Measurements from ENCODE around the gene TXNRD3. TPM values are rescaled to one million over a fixed set of nuclear protein-coding genes. Genes with fewer than 3 reads are reported as not detected.

TXNRD3 gene
- total and polyA plus RNA-seq, 12 donors, result 6.8 to 20.8 (median 10.6) TPM

DNA sequence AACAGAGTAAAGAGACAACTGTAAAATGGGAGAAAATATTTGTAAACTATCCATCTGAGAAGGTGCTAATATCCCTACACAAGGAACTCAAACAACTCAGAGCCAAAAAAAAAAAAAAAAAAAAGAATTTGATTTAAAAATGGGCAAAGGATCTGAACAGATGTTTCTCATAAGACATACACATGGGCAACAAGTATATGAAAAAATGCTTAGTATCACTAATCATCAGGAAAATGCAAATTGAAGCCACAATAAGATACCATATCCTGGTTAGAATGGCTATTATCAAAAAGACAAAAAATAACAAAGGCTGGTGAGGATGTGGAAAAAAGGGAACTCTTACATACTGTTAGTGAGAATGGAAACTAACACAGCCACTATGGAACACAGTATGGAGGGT is 36.2 kb downstream of the TXNRD3 start:
- intact Hi-C loops (cut with DNase I), result no loop called here
- Histone ChIP-seq H3K4me1 (replicated peaks in 1 of 2) (no peaks in the 10 kb centered on the region), H3K9me3 (replicated peaks in 1 of 3) (no peaks in the 10 kb centered on the region), H3K27ac (no peak overlapping the region), H3K36me3 (replicated peaks in 1 of 2) (no peaks in the 10 kb centered on the region), H3K4me3 (no peak overlapping the region), H3K27me3 (no peaks in the 10 kb centered on the region)
- TF ChIP-seq POLR2A (IDR thresholded peaks at IDR 0.05), result no peak
- TF ChIP-seq, protein P1, sequence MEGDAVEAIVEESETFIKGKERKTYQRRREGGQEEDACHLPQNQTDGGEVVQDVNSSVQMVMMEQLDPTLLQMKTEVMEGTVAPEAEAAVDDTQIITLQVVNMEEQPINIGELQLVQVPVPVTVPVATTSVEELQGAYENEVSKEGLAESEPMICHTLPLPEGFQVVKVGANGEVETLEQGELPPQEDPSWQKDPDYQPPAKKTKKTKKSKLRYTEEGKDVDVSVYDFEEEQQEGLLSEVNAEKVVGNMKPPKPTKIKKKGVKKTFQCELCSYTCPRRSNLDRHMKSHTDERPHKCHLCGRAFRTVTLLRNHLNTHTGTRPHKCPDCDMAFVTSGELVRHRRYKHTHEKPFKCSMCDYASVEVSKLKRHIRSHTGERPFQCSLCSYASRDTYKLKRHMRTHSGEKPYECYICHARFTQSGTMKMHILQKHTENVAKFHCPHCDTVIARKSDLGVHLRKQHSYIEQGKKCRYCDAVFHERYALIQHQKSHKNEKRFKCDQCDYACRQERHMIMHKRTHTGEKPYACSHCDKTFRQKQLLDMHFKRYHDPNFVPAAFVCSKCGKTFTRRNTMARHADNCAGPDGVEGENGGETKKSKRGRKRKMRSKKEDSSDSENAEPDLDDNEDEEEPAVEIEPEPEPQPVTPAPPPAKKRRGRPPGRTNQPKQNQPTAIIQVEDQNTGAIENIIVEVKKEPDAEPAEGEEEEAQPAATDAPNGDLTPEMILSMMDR (IDR thresholded peaks at IDR 0.05), result no peak
- no peak for DNase-seq

DNA sequence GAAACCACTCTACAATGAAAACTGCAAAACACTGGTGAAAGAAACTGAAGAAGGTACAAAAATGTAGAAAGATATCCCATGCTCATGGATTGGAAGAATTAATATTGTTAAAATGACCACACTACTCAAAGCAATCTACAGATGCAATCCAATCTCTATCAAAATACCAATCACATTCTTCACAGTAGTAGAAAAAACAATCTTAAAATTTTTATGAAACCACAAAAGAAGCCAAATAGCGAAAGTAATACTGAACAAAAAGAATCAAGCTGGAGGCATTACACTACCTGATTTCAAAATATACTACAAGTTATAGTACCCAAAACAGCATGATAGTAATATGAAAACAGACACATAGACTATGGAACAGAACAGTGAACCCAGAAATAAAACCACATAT is 36.9 kb downstream of the TXNRD3 start:
- DNase-seq, result no peak
- intact Hi-C loops (cut with DNase I), result no loop called here
- Histone ChIP-seq H3K27ac (no peak overlapping the region), H3K4me3 (no peak overlapping the region), H3K9me3 (replicated peaks in 1 of 3) (no peaks in the 10 kb centered on the region), H3K27me3 (no peaks in the 10 kb centered on the region), H3K4me1 (replicated peaks in 1 of 2) (no peaks in the 10 kb centered on the region), H3K36me3 (replicated peaks in 1 of 2) (no peaks in the 10 kb centered on the region)
- TF ChIP-seq, protein P1 (IDR thresholded peaks at IDR 0.05), result no peak
- no peak for TF ChIP-seq POLR2A (IDR thresholded peaks at IDR 0.05)
- whole genome bisulfite sequencing, 4 donors, result 36 to 98% (median 96%) methylated on average over 1 of the region's 1 CpG

DNA sequence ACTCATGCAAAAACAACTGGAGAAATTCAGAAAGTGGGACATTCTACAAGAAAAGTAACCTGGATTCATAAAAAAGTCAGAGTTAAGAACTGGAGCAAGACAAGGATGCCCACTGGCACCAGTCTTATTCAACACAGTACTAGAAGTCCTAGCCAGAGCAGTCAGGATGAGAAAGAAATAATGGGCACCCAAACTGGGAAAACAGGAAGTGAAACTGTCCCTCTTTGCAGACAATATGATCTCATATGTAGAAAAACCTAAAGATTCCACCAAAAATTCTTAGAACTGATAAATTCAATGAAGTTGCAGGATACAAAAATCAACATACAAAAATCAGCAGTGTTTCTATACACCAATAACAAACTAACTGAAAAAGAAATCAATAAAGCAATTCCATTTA is 37.4 kb downstream of the TXNRD3 start:
- Histone ChIP-seq H3K27ac (no peak overlapping the region), H3K27me3 (no peaks in the 10 kb centered on the region), H3K9me3 (replicated peaks in 1 of 3) (no peaks in the 10 kb centered on the region), H3K4me1 (replicated peaks in 1 of 2) (no peaks in the 10 kb centered on the region), H3K36me3 (replicated peaks in 1 of 2) (no peaks in the 10 kb centered on the region), H3K4me3 (no peak overlapping the region)
- intact Hi-C loops (cut with DNase I), result no loop called here
- no peak for DNase-seq
- TF ChIP-seq POLR2A (IDR thresholded peaks at IDR 0.05), result no peak
- TF ChIP-seq, protein P1 (IDR thresholded peaks at IDR 0.05), result no peak

DNA sequence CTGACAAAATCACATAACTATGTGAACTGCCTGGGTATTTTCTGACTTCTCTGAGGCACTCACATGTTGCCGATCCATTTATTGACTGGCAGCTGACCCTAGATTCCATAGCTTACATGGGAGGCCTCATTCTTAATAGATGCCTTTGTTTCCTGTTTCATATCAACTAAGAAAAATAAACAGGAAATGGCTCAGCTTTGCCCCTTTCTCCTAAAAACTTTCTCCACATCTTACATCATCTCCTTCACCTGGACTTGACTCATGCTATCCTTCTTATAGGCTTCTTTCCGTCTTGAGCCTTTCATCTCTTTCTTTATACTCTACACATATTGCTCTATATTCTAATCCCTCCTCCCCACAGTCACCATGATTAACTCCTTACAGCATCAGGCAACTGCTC is 38.0 kb downstream of the TXNRD3 start:
- H3K9me3 ChIP-seq (replicated peaks in 1 of 3), result no peaks in the 10 kb centered on the region
- TF ChIP-seq, protein P1 (IDR thresholded peaks at IDR 0.05), result no peak
- no peak for TF ChIP-seq POLR2A (IDR thresholded peaks at IDR 0.05)
- 85 to 92% (median 88%) methylated on average over 2 of the region's 2 CpGs for WGBS, 4 donors
- H3K27ac ChIP-seq, result no peak overlapping the region
- intact Hi-C loops (cut with DNase I), result no loop called here
- no peak overlapping the region for H3K4me3 ChIP-seq
- H3K36me3 ChIP-seq (replicated peaks in 1 of 2), result no peaks in the 10 kb centered on the region
- DNase-seq, result no peak
- H3K4me1 ChIP-seq (replicated peaks in 1 of 2), result no peaks in the 10 kb centered on the region
- no peaks in the 10 kb centered on the region for H3K27me3 ChIP-seq

Measured in adrenal gland (tissue), 12 donors.